ENCODE results near the gene EVI2B.

GRCh38 chr17:31339906-31340661 lies 26.2 kb upstream of the EVI2B start:
- TF ChIP-seq JUN (CRISPR knock-in tag; IDR thresholded peaks at IDR 0.05) (no peak), CTCF (IDR thresholded peaks at IDR 0.05) (no peak), PREB (CRISPR knock-in tag; IDR thresholded peaks at IDR 0.05; ENCODE audit: borderline replicate concordance) (no peak), ZNF121 (CRISPR knock-in tag; IDR thresholded peaks at IDR 0.05) (no peak), ZNF232 (CRISPR knock-in tag; IDR thresholded peaks at IDR 0.05) (no peak), ATF6 (CRISPR knock-in tag; IDR thresholded peaks at IDR 0.05) (no peak), ZNF281 (CRISPR knock-in tag; IDR thresholded peaks at IDR 0.05) (no peak)

All from WTC11 (cell line).